Measurements from ENCODE around the gene SLC4A5.

GRCh38 chr2:74275228-74275627 lies 68.0 kb downstream of the SLC4A5 start:
- no peak for TF ChIP-seq CTCF (IDR thresholded peaks at IDR 0.05)
- TF ChIP-seq POLR2A (IDR thresholded peaks at IDR 0.05) = no peak

Data from thyroid gland (tissue), 4 donors.